SK-N-SH (cell line): ENCODE data around the gene MYLK4. TPM values are rescaled to one million over a fixed set of nuclear protein-coding genes. Genes with fewer than 3 reads are reported as not detected.

Experiments
- CTCF ChIA-PET: fragments of 300-600, 350-600 bp; formaldehyde crosslinking; extraction: SDS; loops from one replicate; lab custom pipeline; 2021; lab: Yijun Ruan, JAX
- POLR2A ChIA-PET: fragments of 350-600 bp; sonication (Branson Sonifier 250); formaldehyde crosslinking; extraction: SDS; loops from one replicate; lab custom pipeline; 2020; ENCODE audit warnings: antibody characterized with exemption, inconsistent platforms; lab: Yijun Ruan, JAX
- DNase-seq: peaks from one replicate; pipeline ENCODE4 v3.0.0; 2012
- H2AFZ ChIP-seq: fragments of 200-600 bp; sonication (generic); 2 replicates; pipeline ENCODE4 v1.8.1; 2016; ENCODE audit warnings: antibody characterized with exemption, mild to moderate bottlenecking, low read depth
- H3F3A ChIP-seq: fragments of 200-600 bp; sonication (generic); replicated peaks from 2 replicates; pipeline ENCODE3; 2016; ENCODE audit warnings: antibody characterized with exemption, mild to moderate bottlenecking; ENCODE audit not compliant: insufficient read depth
- H3K27ac ChIP-seq, 2 experiments: fragments of 200-500 bp in 1 of 2; fragments of 200-600 bp in 1 of 2; sonication (Bioruptor generic) in 1 of 2; sonication (generic), shearing (Covaris generic) in 1 of 2; 2 replicates each; pipeline versions ENCODE4 v1.5.1 to v1.6.1; 2014 to 2016; ENCODE audit warnings: low read depth in 2 of 2, inconsistent platforms in 1 of 2, low read length in 1 of 2, mild to moderate bottlenecking in 1 of 2, mixed read lengths in 1 of 2
- H3K27me3 ChIP-seq: fragments of 200-600 bp; sonication (generic), shearing (Covaris generic); 2 replicates; pipeline ENCODE4 v1.6.1; 2016; ENCODE audit warnings: mixed run types; ENCODE audit not compliant: insufficient read depth
- H3K36me3 ChIP-seq, 2 experiments: fragments of 200-500 bp in 1 of 2; fragments of 200-600 bp in 1 of 2; sonication (Bioruptor generic) in 1 of 2; sonication (generic) in 1 of 2; replicated peaks in 1 of 2; 2 replicates each; pipeline versions ENCODE3 to v1.5.1; 2014 to 2016; ENCODE audit warnings: low read length in 1 of 2, mild to moderate bottlenecking in 1 of 2; ENCODE audit not compliant: insufficient read depth in 2 of 2, control insufficient read depth in 1 of 2
- H3K4me1 ChIP-seq, 2 experiments: fragments of 200-500 bp in 1 of 2; fragments of 200-600 bp in 1 of 2; sonication (Bioruptor generic) in 1 of 2; sonication (generic), shearing (Covaris generic) in 1 of 2; 2 replicates each; pipeline versions ENCODE4 v1.5.1 to v1.6.1; 2014 to 2016; ENCODE audit warnings: low read depth in 1 of 2, low read length in 1 of 2, mixed run types in 1 of 2; ENCODE audit not compliant: insufficient read depth in 2 of 2, control insufficient read depth in 1 of 2
- H3K4me2 ChIP-seq: fragments of 200-600 bp; sonication (generic), shearing (Covaris generic); 2 replicates; pipeline ENCODE4 v1.6.1; 2017; ENCODE audit warnings: mixed run types
- H3K4me3 ChIP-seq, 2 experiments: fragments of 200-500 bp in 1 of 2; fragments of 200-600 bp in 1 of 2; sonication (Bioruptor generic) in 1 of 2; sonication (generic), shearing (Covaris generic) in 1 of 2; 2 replicates each; pipeline versions ENCODE4 v1.5.1 to v1.8.1; 2014 to 2016; ENCODE audit warnings: low read depth in 2 of 2, inconsistent platforms in 1 of 2, low read length in 1 of 2, mild to moderate bottlenecking in 1 of 2, mixed read lengths in 1 of 2, moderate library complexity in 1 of 2
- H3K79me2 ChIP-seq: fragments of 200-600 bp; sonication (generic); 2 replicates; pipeline ENCODE4 v1.8.1; 2017; ENCODE audit warnings: mild to moderate bottlenecking; ENCODE audit not compliant: insufficient read depth
- H3K9ac ChIP-seq: fragments of 200-600 bp; sonication (generic); 2 replicates; pipeline ENCODE4 v1.6.1; 2017; ENCODE audit warnings: mixed run types
- H3K9me2 ChIP-seq: fragments of 200-600 bp; sonication (generic); 2 replicates; pipeline ENCODE4 v1.6.1; 2017; ENCODE audit warnings: mixed run types
- H3K9me3 ChIP-seq: fragments of 200-600 bp; sonication (generic); 2 replicates; pipeline ENCODE4 v1.6.1; 2017; ENCODE audit warnings: mixed run types, mild to moderate bottlenecking, moderate library complexity
- H4K20me1 ChIP-seq: fragments of 200-600 bp; sonication (generic); 2 replicates; pipeline ENCODE4 v1.6.1; 2017; ENCODE audit warnings: mild to moderate bottlenecking, mixed run types; ENCODE audit not compliant: insufficient read depth
- EZH2phosphoT487 ChIP-seq: fragments of 200-600 bp; sonication (generic); IDR thresholded peaks from 2 replicates; pipeline ENCODE4 v1.6.1; 2017; ENCODE audit warnings: low read depth, mixed run types, mild to moderate bottlenecking, antibody characterized with exemption, moderate library complexity, borderline replicate concordance
- FOSL2 ChIP-seq: IDR thresholded peaks from 2 replicates; pipeline ENCODE4 v1.4.0; 2012; ENCODE audit warnings: low read depth, mild to moderate bottlenecking, moderate library complexity, borderline replicate concordance
- FOXJ3 ChIP-seq: sonication (generic); formaldehyde crosslinking; IDR thresholded peaks from 2 replicates; pipeline ENCODE4 v1.5.1; 2020; ENCODE audit warnings: mild to moderate bottlenecking, missing genetic modification reagents
- FOXM1 ChIP-seq: IDR thresholded peaks from 2 replicates; pipeline ENCODE4 v1.4.0; 2012; ENCODE audit warnings: low read depth, mild to moderate bottlenecking
- GABPA ChIP-seq: IDR thresholded peaks from 2 replicates; pipeline ENCODE4 v1.4.0; 2012; ENCODE audit warnings: low read depth, mild to moderate bottlenecking
- MXI1 ChIP-seq: IDR thresholded peaks from 2 replicates; pipeline ENCODE4 v1.6.1; 2012; ENCODE audit warnings: mild to moderate bottlenecking, low read depth, low read length, improper control_type of control experiment
- NFIC ChIP-seq: IDR thresholded peaks from 2 replicates; pipeline ENCODE4 v1.4.0; 2012; ENCODE audit warnings: borderline replicate concordance
- NRF1 ChIP-seq: IDR thresholded peaks from 2 replicates; pipeline ENCODE4 v1.6.1; 2012; ENCODE audit warnings: low read depth, mild to moderate bottlenecking, low read length
- POLR2AphosphoS5 ChIP-seq: IDR thresholded peaks from 2 replicates; pipeline ENCODE4 v1.6.1; 2012; ENCODE audit warnings: low read depth, low read length
- RCOR1 ChIP-seq: fragments of 150-350 bp; IDR thresholded peaks from 2 replicates; pipeline ENCODE4 v1.6.1; 2017; ENCODE audit warnings: antibody characterized with exemption, low read length
- RFX5 ChIP-seq: IDR thresholded peaks from 2 replicates; pipeline ENCODE4 v1.6.1; 2012; ENCODE audit warnings: mild to moderate bottlenecking, improper control_type of control experiment, low read length
- RXRA ChIP-seq: IDR thresholded peaks from 2 replicates; pipeline ENCODE4 v1.4.0; 2012; ENCODE audit warnings: low read depth, mild to moderate bottlenecking, borderline replicate concordance
- SIN3A ChIP-seq: IDR thresholded peaks from 2 replicates; pipeline ENCODE4 v1.6.1; 2012; ENCODE audit warnings: low read depth, mild to moderate bottlenecking, low read length, moderate library complexity, borderline replicate concordance
- TAF1 ChIP-seq: IDR thresholded peaks from 2 replicates; pipeline ENCODE4 v1.6.1; 2012; ENCODE audit warnings: low read depth, mild to moderate bottlenecking, low read length, moderate library complexity, borderline replicate concordance
- TEAD4 ChIP-seq: IDR thresholded peaks from 2 replicates; pipeline ENCODE4 v1.4.0; 2012; ENCODE audit warnings: mild to moderate bottlenecking, borderline replicate concordance; ENCODE audit not compliant: insufficient read depth
- YY1 ChIP-seq: IDR thresholded peaks from 2 replicates; pipeline ENCODE4 v1.4.0; 2012; ENCODE audit warnings: low read depth, mild to moderate bottlenecking
- ZBTB33 ChIP-seq: IDR thresholded peaks from 2 replicates; pipeline ENCODE4 v1.4.0; 2012; ENCODE audit warnings: low read depth, borderline replicate concordance
- WGBS: methylation state at CpG from one replicate; pipeline ENCODE4 v1.1.6; 2017; ENCODE audit warnings: low lambda C conversion rate; 5-methylcytosine and 5-hydroxymethylcytosine counted together
- polyA plus RNA-seq, 3 experiments: library from polyadenylated mRNA; depleted of rRNA; stranded (reverse); fragments of >200 nt; gene quantifications; 2 replicates each; pipeline ENCODE4 v1.2.3, GENCODE V29; 2012
- TF ChIP-seq, protein P1 (sequence below): IDR thresholded peaks from 2 replicates; pipeline ENCODE4 v1.4.0; 2012; ENCODE audit warnings: low read depth, borderline replicate concordance
- TF ChIP-seq, protein P2 (sequence below): IDR thresholded peaks from 2 replicates; pipeline ENCODE4 v1.6.1; 2012; ENCODE audit warnings: mild to moderate bottlenecking, low read depth, low read length, moderate library complexity
- TF ChIP-seq, protein P3 (sequence below): fragments of 200-600 bp; sonication (generic); IDR thresholded peaks from 2 replicates; pipeline ENCODE4 v1.6.1; 2017; ENCODE audit warnings: antibody characterized with exemption, mild to moderate bottlenecking, moderate library complexity

MYLK4 gene
- polyA plus RNA-seq, 1 of the 3 experiments (the other 2 are of a cell fraction) = 0.16 TPM

- no peaks in the 10 kb centered on the region for H3K79me2 ChIP-seq
- H3K4me2 ChIP-seq = no peak overlapping the region
- H3K27ac ChIP-seq = no peak overlapping the region
- H3K9ac ChIP-seq = no peak overlapping the region
- peaks cover 0 to 2% of the 10 kb centered on the region in 2 experiments; a peak in 1 of 4 replicates for H3K4me1 ChIP-seq
- no peak for DNase-seq
- H3F3A ChIP-seq = no peaks in the 10 kb centered on the region
- ChIA-PET POLR2A (no interaction called here), CTCF (interaction anchor here (0.6 to 1.4 kb wide), 4 partner anchors 8 to 19 kb away, joined by 3 read pairs; partner anchors contain the start of gene WRNIP1)
- no peaks in the 10 kb centered on the region for H3K9me2 ChIP-seq
- WGBS = 93% methylated on average over 3 of the region's 3 CpGs
- no peaks in the 10 kb centered on the region for H4K20me1 ChIP-seq
- no peaks in the 10 kb centered on the region for H3K9me3 ChIP-seq
- TF ChIP-seq FOXJ3 (no peak), TAF1 (no peak), RCOR1 (no peak), TEAD4 (no peak), EZH2phosphoT487 (no peak), FOXM1 (no peak), NFIC (no peak), RXRA (no peak)
- TF ChIP-seq, protein P1, sequence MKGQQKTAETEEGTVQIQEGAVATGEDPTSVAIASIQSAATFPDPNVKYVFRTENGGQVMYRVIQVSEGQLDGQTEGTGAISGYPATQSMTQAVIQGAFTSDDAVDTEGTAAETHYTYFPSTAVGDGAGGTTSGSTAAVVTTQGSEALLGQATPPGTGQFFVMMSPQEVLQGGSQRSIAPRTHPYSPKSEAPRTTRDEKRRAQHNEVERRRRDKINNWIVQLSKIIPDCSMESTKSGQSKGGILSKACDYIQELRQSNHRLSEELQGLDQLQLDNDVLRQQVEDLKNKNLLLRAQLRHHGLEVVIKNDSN = no peak
- TF ChIP-seq, protein P2, sequence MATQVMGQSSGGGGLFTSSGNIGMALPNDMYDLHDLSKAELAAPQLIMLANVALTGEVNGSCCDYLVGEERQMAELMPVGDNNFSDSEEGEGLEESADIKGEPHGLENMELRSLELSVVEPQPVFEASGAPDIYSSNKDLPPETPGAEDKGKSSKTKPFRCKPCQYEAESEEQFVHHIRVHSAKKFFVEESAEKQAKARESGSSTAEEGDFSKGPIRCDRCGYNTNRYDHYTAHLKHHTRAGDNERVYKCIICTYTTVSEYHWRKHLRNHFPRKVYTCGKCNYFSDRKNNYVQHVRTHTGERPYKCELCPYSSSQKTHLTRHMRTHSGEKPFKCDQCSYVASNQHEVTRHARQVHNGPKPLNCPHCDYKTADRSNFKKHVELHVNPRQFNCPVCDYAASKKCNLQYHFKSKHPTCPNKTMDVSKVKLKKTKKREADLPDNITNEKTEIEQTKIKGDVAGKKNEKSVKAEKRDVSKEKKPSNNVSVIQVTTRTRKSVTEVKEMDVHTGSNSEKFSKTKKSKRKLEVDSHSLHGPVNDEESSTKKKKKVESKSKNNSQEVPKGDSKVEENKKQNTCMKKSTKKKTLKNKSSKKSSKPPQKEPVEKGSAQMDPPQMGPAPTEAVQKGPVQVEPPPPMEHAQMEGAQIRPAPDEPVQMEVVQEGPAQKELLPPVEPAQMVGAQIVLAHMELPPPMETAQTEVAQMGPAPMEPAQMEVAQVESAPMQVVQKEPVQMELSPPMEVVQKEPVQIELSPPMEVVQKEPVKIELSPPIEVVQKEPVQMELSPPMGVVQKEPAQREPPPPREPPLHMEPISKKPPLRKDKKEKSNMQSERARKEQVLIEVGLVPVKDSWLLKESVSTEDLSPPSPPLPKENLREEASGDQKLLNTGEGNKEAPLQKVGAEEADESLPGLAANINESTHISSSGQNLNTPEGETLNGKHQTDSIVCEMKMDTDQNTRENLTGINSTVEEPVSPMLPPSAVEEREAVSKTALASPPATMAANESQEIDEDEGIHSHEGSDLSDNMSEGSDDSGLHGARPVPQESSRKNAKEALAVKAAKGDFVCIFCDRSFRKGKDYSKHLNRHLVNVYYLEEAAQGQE = no peak
- H3K4me3 ChIP-seq = no peak overlapping the region
- H2AFZ ChIP-seq = no peak overlapping the region
- H3K36me3 ChIP-seq = no peaks in the 10 kb centered on the region
- H3K27me3 ChIP-seq = no peaks in the 10 kb centered on the region
Measured at GRCh38 chr6:2756687-2757224, 6.0 kb upstream of the MYLK4 start.

DNA sequence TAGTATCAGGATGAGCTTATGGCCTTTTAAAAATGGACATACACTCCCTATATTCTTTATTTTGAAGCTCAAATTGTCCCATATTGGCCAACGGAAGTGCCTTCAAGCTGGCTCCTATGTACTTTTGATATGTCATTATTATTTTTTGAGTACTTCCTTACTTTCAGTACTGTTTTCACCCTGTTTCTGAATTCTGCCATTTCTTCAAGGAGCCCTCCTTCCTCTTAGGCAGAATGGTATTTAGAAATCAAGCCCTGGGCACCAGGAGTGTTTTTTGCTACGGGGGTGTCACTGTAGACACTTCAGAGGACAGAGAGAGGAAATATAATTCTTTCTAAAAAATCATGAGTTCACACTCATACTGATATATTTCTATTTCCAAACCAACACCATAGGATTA, 5.5 kb upstream of the MYLK4 start:
- Histone ChIP-seq H3K27me3 (no peaks in the 10 kb centered on the region), H3F3A (no peaks in the 10 kb centered on the region), H3K9me3 (no peaks in the 10 kb centered on the region), H3K4me3 (no peak overlapping the region), H3K9ac (no peak overlapping the region), H3K4me1 (peaks cover 0 to 2% of the 10 kb centered on the region in 2 experiments; a peak in 1 of 4 replicates), H3K27ac (no peak overlapping the region), H3K79me2 (no peaks in the 10 kb centered on the region), H4K20me1 (no peaks in the 10 kb centered on the region), H2AFZ (no peak overlapping the region), H3K36me3 (no peaks in the 10 kb centered on the region), H3K9me2 (no peaks in the 10 kb centered on the region), H3K4me2 (no peak overlapping the region)
- WGBS = 66% methylated on average over 2 of the region's 2 CpGs
- CTCF ChIA-PET = interaction anchor here (0.6 to 1.4 kb wide), 3 partner anchors 9 to 18 kb away, joined by 3 read pairs; partner anchors contain the start of gene WRNIP1
- POLR2A ChIA-PET = no interaction called here
- DNase-seq = no peak
- no peak for TF ChIP-seq YY1
- TF ChIP-seq ZBTB33 = no peak
- no peak for TF ChIP-seq RCOR1
- TF ChIP-seq FOSL2 = no peak
- TF ChIP-seq NFIC = no peak
- TF ChIP-seq RFX5 = no peak
- no peak for TF ChIP-seq SIN3A
- TF ChIP-seq FOXJ3 = no peak
- TF ChIP-seq MXI1 = no peak
- TF ChIP-seq GABPA = no peak
- TF ChIP-seq NRF1 = no peak
- TF ChIP-seq, protein P3, sequence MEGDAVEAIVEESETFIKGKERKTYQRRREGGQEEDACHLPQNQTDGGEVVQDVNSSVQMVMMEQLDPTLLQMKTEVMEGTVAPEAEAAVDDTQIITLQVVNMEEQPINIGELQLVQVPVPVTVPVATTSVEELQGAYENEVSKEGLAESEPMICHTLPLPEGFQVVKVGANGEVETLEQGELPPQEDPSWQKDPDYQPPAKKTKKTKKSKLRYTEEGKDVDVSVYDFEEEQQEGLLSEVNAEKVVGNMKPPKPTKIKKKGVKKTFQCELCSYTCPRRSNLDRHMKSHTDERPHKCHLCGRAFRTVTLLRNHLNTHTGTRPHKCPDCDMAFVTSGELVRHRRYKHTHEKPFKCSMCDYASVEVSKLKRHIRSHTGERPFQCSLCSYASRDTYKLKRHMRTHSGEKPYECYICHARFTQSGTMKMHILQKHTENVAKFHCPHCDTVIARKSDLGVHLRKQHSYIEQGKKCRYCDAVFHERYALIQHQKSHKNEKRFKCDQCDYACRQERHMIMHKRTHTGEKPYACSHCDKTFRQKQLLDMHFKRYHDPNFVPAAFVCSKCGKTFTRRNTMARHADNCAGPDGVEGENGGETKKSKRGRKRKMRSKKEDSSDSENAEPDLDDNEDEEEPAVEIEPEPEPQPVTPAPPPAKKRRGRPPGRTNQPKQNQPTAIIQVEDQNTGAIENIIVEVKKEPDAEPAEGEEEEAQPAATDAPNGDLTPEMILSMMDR = no peak
- TF ChIP-seq TEAD4 = no peak
- no peak for TF ChIP-seq POLR2AphosphoS5
